Central memory CD8-positive, alpha-beta T cell (primary cell): ENCODE measurements around the gene C2orf15.
"Not testable (repeated sequence)": the region's sequence is repeated elsewhere in the genome, so short reads cannot be mapped to it uniquely, and the experiment has no call there.

ENCODE experiments used
- ATAC-seq: fragments of 150-1000 bp; cut with Tn5 transposase; replicated peaks from 2 replicates; pipeline ENCODE4 v1.10.0; 2022; ENCODE audit warnings: mild to moderate bottlenecking, moderate FRiP score, moderate number of reproducible peaks; ENCODE audit not compliant: poor library complexity, severe bottlenecking; ENCODE audit errors: extremely low read depth
- DNase-seq, 2 donors: peaks; one replicate each; pipeline ENCODE4 v3.0.0; 2021; ENCODE audit warnings: low spot score in 2 of 2
- H3K27ac Mint-ChIP-seq: one replicate; pipeline ENCODE4 v1.8.0; 2022; ENCODE audit warnings: low read depth, mild to moderate bottlenecking, moderate library complexity, mixed read lengths
- H3K27me3 Mint-ChIP-seq: one replicate; pipeline ENCODE4 v1.8.0; 2022; ENCODE audit warnings: mixed read lengths
- H3K36me3 Mint-ChIP-seq: one replicate; pipeline ENCODE4 v1.8.0; 2022; ENCODE audit warnings: mild to moderate bottlenecking, moderate library complexity, mixed read lengths; ENCODE audit not compliant: insufficient read depth
- H3K4me1 Mint-ChIP-seq: one replicate; pipeline ENCODE4 v1.8.0; 2022; ENCODE audit warnings: mixed read lengths
- H3K4me3 Mint-ChIP-seq: one replicate; pipeline ENCODE4 v1.8.0; 2022; ENCODE audit warnings: mild to moderate bottlenecking, moderate library complexity, mixed read lengths
- H3K9me3 Mint-ChIP-seq: one replicate; pipeline ENCODE4 v1.8.0; 2022; ENCODE audit warnings: mixed read lengths

Gene C2orf15

GRCh38 chr2:99141110-99142108 is at the start of gene C2orf15:
Gene C2orf15, plus strand, starts transcription at chr2:99141707. Its CDS starts 8,852 bp downstream, at chr2:99150559.
- Mint-ChIP-seq H3K4me1 (peaks cover 30% of the 10 kb centered on the region), H3K9me3 (no peaks in the 10 kb centered on the region), H3K4me3 (peak within 1 kb of the TSS; percentile 93), H3K27me3 (no peaks in the 10 kb centered on the region), H3K36me3 (peaks cover 8% of the 10 kb centered on the region), H3K27ac (peak within 1 kb of the TSS; percentile 93)
- DNase-seq: peak; percentile 93 to 94
- ATAC-seq: peak; percentile 85

- Mint-ChIP-seq H3K27ac (no peak overlapping the region), H3K36me3 (no peaks in the 10 kb centered on the region), H3K4me1 (peaks cover 6% of the 10 kb centered on the region), H3K27me3 (peaks cover 24% of the 10 kb centered on the region), H3K9me3 (no peaks in the 10 kb centered on the region), H3K4me3 (no peak overlapping the region)
- ATAC-seq (no peak), DNase-seq (no peak)
Measured at GRCh38 chr2:99096728-99097127, 44.8 kb upstream of the C2orf15 start.

- Mint-ChIP-seq H3K36me3 (peaks cover 3% of the 10 kb centered on the region), H3K9me3 (no peaks in the 10 kb centered on the region), H3K27me3 (no peaks in the 10 kb centered on the region), H3K4me1 (peaks cover 10% of the 10 kb centered on the region), H3K4me3 (no peak overlapping the region), H3K27ac (peak overlapping the region; percentile 6)
- DNase-seq (no peak), ATAC-seq (no peak)
Measured at GRCh38 chr2:99101697-99102096, 39.8 kb upstream of the C2orf15 start.

GRCh38 chr2:99104006-99104405 is 37.5 kb upstream of the C2orf15 start:
- ATAC-seq (no peak), DNase-seq (no peak)
- peaks cover 10% of the 10 kb centered on the region for H3K4me1 Mint-ChIP-seq
- no peak overlapping the region for H3K27ac Mint-ChIP-seq
- no peaks in the 10 kb centered on the region for H3K27me3 Mint-ChIP-seq
- peaks cover 3% of the 10 kb centered on the region for H3K36me3 Mint-ChIP-seq
- H3K4me3 Mint-ChIP-seq: no peak overlapping the region
- H3K9me3 Mint-ChIP-seq: no peaks in the 10 kb centered on the region

GRCh38 chr2:99106913-99107312 is 34.6 kb upstream of the C2orf15 start:
- peaks cover 2% of the 10 kb centered on the region for H3K4me1 Mint-ChIP-seq
- H3K4me3 Mint-ChIP-seq: no peak overlapping the region
- no peak overlapping the region for H3K27ac Mint-ChIP-seq
- H3K36me3 Mint-ChIP-seq: peaks cover 4% of the 10 kb centered on the region
- H3K27me3 Mint-ChIP-seq: no peaks in the 10 kb centered on the region
- DNase-seq (no peak), ATAC-seq (no peak)
- no peaks in the 10 kb centered on the region for H3K9me3 Mint-ChIP-seq

GRCh38 chr2:99111236-99111635 is 30.3 kb upstream of the C2orf15 start:
- H3K27me3 Mint-ChIP-seq: no peaks in the 10 kb centered on the region
- H3K27ac Mint-ChIP-seq: no peak overlapping the region
- no peaks in the 10 kb centered on the region for H3K9me3 Mint-ChIP-seq
- no peak overlapping the region for H3K4me3 Mint-ChIP-seq
- ATAC-seq (no peak), DNase-seq (no peak)
- peaks cover 2% of the 10 kb centered on the region for H3K36me3 Mint-ChIP-seq
- no peaks in the 10 kb centered on the region for H3K4me1 Mint-ChIP-seq

GRCh38 chr2:99111945-99112344 is 29.6 kb upstream of the C2orf15 start:
- Mint-ChIP-seq H3K9me3 (no peaks in the 10 kb centered on the region), H3K27ac (no peak overlapping the region)

GRCh38 chr2:99112617-99113016 is 28.9 kb upstream of the C2orf15 start:
- no peak for ATAC-seq
- DNase-seq: no peak
- Mint-ChIP-seq H3K27me3 (no peaks in the 10 kb centered on the region), H3K4me3 (no peak overlapping the region), H3K9me3 (no peaks in the 10 kb centered on the region), H3K27ac (no peak overlapping the region), H3K4me1 (no peaks in the 10 kb centered on the region), H3K36me3 (peaks cover 2% of the 10 kb centered on the region)

More at GRCh38 chr2:99111945-99112344, 29.6 kb upstream of the C2orf15 start:
- DNase-seq: no peak
- no peak for ATAC-seq
- Mint-ChIP-seq H3K4me3 (no peak overlapping the region), H3K36me3 (peaks cover 2% of the 10 kb centered on the region), H3K4me1 (no peaks in the 10 kb centered on the region), H3K27me3 (no peaks in the 10 kb centered on the region)

GRCh38 chr2:99127981-99128380 is 13.5 kb upstream of the C2orf15 start:
- Mint-ChIP-seq H3K9me3 (peaks cover 23% of the 10 kb centered on the region), H3K27ac (no peak overlapping the region), H3K36me3 (peaks cover 2% of the 10 kb centered on the region), H3K4me3 (no peak overlapping the region), H3K27me3 (no peaks in the 10 kb centered on the region), H3K4me1 (no peaks in the 10 kb centered on the region)
- DNase-seq (no peak), ATAC-seq (no peak)

GRCh38 chr2:99135044-99135556 is 6.4 kb upstream of the C2orf15 start:
- H3K27ac Mint-ChIP-seq: not testable (repeated sequence)
- H3K9me3 Mint-ChIP-seq: peaks cover 24% of the 10 kb centered on the region

GRCh38 chr2:99139003-99139402 is 2.5 kb upstream of the C2orf15 start:
- Mint-ChIP-seq H3K4me1 (peaks cover 30% of the 10 kb centered on the region), H3K9me3 (no peaks in the 10 kb centered on the region), H3K27ac (no peak overlapping the region), H3K4me3 (no peak overlapping the region), H3K36me3 (peaks cover 8% of the 10 kb centered on the region), H3K27me3 (no peaks in the 10 kb centered on the region)
- DNase-seq (no peak), ATAC-seq (no peak)

More at GRCh38 chr2:99135044-99135556, 6.4 kb upstream of the C2orf15 start:
- not testable (repeated sequence) for H3K27me3 Mint-ChIP-seq, DNase-seq, H3K4me3 Mint-ChIP-seq, H3K36me3 Mint-ChIP-seq, ATAC-seq
- H3K4me1 Mint-ChIP-seq: peaks cover 20% of the 10 kb centered on the region

- Mint-ChIP-seq H3K27ac (peak overlapping the region; percentile 93), H3K27me3 (no peaks in the 10 kb centered on the region), H3K4me1 (peaks cover 30% of the 10 kb centered on the region), H3K36me3 (peaks cover 8% of the 10 kb centered on the region), H3K4me3 (peak overlapping the region; percentile 93), H3K9me3 (no peaks in the 10 kb centered on the region)
- ATAC-seq (no peak), DNase-seq (no peak)
Measured at GRCh38 chr2:99140056-99140859, 1.2 kb upstream of the C2orf15 start.
